Right atrium auricular region (tissue), 2 donors: Measurements from ENCODE around the gene SPOCK1. TPM values are rescaled to one million over a fixed set of nuclear protein-coding genes. Genes with fewer than 3 reads are reported as not detected.

Experiments
- DNase-seq: peaks from one replicate; pipeline ENCODE4 v3.0.0-alpha.2; 2019; ENCODE audit warnings: low spot score
- H3K27ac ChIP-seq, 2 donors: fragments of 200-600 bp; sonication (generic); 1 replicate in 1 of 2; 2 replicates in 1 of 2; pipeline ENCODE4 v1.5.1; 2016 to 2019
- H3K27me3 ChIP-seq, 2 donors: fragments of 200-600 bp; sonication (generic); one replicate each; pipeline versions ENCODE4 v1.5.1 to v1.6.0; 2017 to 2019
- H3K36me3 ChIP-seq: fragments of 200-600 bp; sonication (generic); one replicate; pipeline ENCODE4 v1.5.1; 2016
- H3K4me1 ChIP-seq, 2 donors: fragments of 200-600 bp; sonication (generic); one replicate each; pipeline versions ENCODE4 v1.5.1 to v1.6.0; 2017 to 2019
- H3K4me3 ChIP-seq, 2 donors: fragments of 200-600 bp; sonication (generic); 1 replicate in 1 of 2; 2 replicates in 1 of 2; pipeline ENCODE4 v1.5.1; 2017 to 2019; ENCODE audit warnings: mild to moderate bottlenecking in 1 of 2, moderate library complexity in 1 of 2
- H3K9me3 ChIP-seq, 2 donors: fragments of 200-600 bp; sonication (generic); one replicate each; pipeline ENCODE4 v1.5.1; 2019
- CTCF ChIP-seq, 2 donors: fragments of 200-600 bp; sonication (generic); IDR thresholded peaks; one replicate each; pipeline ENCODE4 v1.5.1; 2019; ENCODE audit warnings: antibody characterized with exemption in 2 of 2
- total RNA-seq, 2 donors: library from RNA; depleted of rRNA; stranded (reverse); fragments of >200 nt; gene quantifications; one replicate each; pipeline ENCODE4 v1.1.0, GENCODE V29; 2016

SPOCK1 gene
- total RNA-seq, 2 donors from 2014 or later, result 59.8 to 84.5 TPM

GRCh38 chr5:137218471-137218870 is 280.7 kb downstream of the SPOCK1 start:
- Histone ChIP-seq H3K4me1 (peaks cover 0 to 15% of the 10 kb centered on the region in 2 donors), H3K27me3 (no peaks in the 10 kb centered on the region), H3K27ac (no peak overlapping the region), H3K4me3 (no peak overlapping the region), H3K36me3 (no peaks in the 10 kb centered on the region), H3K9me3 (no peaks in the 10 kb centered on the region)
- no peak for DNase-seq
- TF ChIP-seq CTCF (IDR thresholded peaks at IDR 0.05), result no peak

GRCh38 chr5:137217599-137218200 is 281.4 kb downstream of the SPOCK1 start:
- no peaks in the 10 kb centered on the region for H3K36me3 ChIP-seq
- no peak overlapping the region for H3K4me3 ChIP-seq
- no peak for TF ChIP-seq CTCF (IDR thresholded peaks at IDR 0.05)
- no peak for DNase-seq
- H3K27ac ChIP-seq, result no peak overlapping the region
- H3K27me3 ChIP-seq, result no peaks in the 10 kb centered on the region
- peaks cover 0 to 15% of the 10 kb centered on the region in 2 donors for H3K4me1 ChIP-seq
- H3K9me3 ChIP-seq, result no peaks in the 10 kb centered on the region

- Histone ChIP-seq H3K4me3 (no peak overlapping the region), H3K27me3 (no peaks in the 10 kb centered on the region), H3K4me1 (peaks cover 0 to 15% of the 10 kb centered on the region in 2 donors), H3K9me3 (no peaks in the 10 kb centered on the region), H3K36me3 (no peaks in the 10 kb centered on the region), H3K27ac (no peak overlapping the region)
- no peak for DNase-seq
- TF ChIP-seq CTCF (IDR thresholded peaks at IDR 0.05), result no peak
Measured at GRCh38 chr5:137216976-137217598, 282.0 kb downstream of the SPOCK1 start.

- Histone ChIP-seq H3K4me1 (peaks cover 0 to 15% of the 10 kb centered on the region in 2 donors), H3K9me3 (no peaks in the 10 kb centered on the region), H3K36me3 (no peaks in the 10 kb centered on the region), H3K27ac (no peak overlapping the region), H3K27me3 (no peaks in the 10 kb centered on the region), H3K4me3 (no peak overlapping the region)
- no peak for TF ChIP-seq CTCF (IDR thresholded peaks at IDR 0.05)
- no peak for DNase-seq
Measured at GRCh38 chr5:137215780-137216179, 283.3 kb downstream of the SPOCK1 start.

GRCh38 chr5:137215261-137215660 is 283.9 kb downstream of the SPOCK1 start:
- no peak overlapping the region for H3K4me3 ChIP-seq
- peaks cover 0 to 15% of the 10 kb centered on the region in 2 donors for H3K4me1 ChIP-seq
- H3K27ac ChIP-seq, result no peak overlapping the region
- no peak for DNase-seq
- no peak for TF ChIP-seq CTCF (IDR thresholded peaks at IDR 0.05)
- no peaks in the 10 kb centered on the region for H3K36me3 ChIP-seq
- no peaks in the 10 kb centered on the region for H3K27me3 ChIP-seq
- H3K9me3 ChIP-seq, result no peaks in the 10 kb centered on the region
